GM11168 (cell line): ENCODE data around the gene PEX14.

Source experiments
- in situ Hi-C: fragments of 300-500 bp; cut with MboI; formaldehyde crosslinking; loops from one replicate; pipeline ENCODE4 v1.12.0; 2022; ENCODE audit warnings: low sequenced_read_pairs; ENCODE audit not compliant: unreplicated experiment

Gene PEX14

DNA sequence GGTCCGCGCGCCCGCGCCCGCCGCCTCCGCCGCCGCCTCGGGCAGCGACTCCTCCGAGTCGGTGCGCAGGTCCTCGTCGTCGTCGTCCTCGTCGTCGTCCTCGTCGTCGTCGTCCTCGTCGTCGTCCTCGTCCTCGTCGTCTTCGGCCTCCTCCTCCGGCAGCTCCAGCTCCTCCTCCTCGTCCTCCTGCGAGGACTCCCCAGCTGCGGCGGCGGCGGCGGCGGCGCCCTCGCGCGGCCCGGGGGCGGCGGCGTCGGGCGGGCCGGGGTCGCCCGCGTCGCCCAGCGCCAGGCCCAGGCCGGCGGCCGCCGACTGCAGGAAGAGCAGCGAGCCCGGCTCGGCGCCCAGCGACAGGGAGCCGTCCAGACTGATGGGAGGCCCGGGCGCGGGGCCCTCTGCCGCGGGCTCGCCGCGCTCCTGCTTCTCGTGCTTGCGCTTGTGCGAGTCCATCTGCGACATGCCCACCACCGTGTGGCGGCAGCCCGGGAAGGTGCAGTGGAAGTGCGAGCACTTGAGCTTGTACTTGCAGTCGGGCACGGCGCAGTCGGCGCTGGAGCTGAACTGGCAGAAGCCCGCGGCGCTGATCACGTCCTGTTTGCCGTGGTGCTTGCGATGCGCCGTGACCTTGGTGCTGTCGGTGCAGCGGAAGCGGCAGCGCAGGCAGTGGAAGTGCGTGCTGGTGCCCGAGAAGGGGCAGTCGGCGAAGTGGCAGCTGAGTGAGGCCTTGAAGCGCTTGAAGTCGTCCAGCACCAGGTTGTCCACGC, 164.4 kb downstream of the PEX14 start:
- in situ Hi-C loops: no loop called here

DNA sequence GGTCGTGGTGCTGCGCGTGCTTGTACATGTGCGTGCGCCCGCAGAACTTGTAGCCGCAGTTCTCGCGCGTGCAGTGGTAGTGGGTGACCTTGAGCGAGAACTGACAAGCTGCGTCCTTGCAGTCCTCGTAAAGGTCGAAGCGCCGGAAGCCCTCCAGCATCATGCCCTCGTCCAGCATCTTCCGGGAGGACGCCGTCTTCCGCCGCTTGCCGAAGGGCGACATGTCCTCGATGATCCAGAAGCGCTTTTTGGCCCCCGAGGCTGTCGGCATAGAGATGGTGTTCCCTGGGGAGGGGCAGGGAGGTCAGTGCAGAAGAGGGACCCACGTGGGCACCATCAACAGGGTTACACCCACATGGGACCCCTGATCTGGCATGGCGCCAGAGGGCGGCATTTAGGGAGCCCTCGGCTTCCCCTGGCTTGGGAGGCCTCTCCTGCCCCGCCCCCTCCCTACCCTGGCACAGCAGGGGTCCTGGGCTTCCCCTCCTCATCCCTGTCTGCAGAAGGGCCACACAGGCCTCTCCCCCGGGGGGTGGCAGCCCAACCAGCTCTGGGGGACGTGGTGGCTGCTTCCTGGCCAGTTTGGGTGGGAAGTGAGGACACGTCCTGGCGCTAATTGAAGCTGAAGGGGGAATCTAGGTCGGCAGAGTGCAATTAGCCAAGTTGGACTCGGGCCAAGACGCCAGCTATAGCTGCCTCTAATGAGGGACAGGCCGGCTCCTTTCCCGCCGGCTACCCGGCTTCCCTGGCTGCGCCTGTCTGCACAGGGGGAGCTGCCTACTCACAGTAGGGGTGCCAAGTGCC, 165.2 kb downstream of the PEX14 start:
- in situ Hi-C loops: no loop called here

DNA sequence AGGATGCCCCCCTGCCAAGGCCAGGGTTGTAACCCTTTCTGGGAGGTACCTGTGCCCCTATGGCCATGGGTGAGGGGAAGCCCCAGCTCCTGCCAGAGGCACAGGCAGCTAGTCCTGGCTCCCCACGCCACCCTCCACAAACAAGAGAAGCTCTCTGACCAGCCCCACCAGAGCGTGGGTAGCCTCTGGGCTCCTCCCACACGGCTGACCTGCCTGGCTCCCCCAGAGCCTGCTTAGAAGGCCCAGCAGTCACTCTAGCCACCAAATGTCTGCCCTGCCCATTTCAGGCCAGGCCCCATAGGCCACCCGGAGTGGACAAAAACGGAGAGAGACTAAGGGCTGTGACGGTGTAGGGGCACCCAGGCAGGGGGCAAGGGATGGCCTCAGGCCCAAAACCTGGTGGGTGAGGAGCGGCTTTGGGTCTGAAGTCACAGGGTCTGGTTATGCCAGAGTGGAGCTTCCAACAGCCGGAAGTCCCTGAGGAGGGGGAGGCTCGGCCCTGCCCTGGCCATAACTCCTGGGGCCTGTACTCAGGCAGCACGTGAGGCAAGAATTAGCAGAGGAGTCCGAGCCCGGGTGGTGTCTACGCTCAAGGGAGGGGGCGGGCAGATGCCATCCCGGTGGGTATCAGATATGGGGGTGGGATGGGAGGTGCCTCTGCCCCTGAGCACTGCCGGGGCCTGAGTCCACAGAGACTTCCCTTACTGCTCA, 166.2 kb downstream of the PEX14 start:
- in situ Hi-C loops: no loop called here

DNA sequence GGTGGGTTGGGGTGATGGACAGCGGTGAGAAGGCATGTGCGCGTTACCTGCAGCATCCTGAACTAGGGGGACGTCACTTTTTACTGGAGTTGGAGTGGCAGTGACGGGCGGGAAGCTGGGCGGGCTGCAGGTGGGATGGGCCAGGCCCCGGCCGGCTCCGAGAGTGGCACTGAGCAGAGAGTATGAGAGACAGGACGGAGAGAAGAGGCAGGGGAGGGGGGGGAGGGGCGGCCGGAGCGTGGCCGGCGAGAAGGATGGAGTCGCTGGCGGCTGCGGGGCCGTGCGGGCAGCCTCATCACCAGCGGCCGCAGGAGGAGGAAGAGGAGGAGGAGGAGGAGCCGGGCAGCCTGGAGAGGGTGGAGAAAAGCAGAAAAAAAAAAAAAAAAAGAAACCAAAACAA, 167.2 kb downstream of the PEX14 start:
- in situ Hi-C loops: no loop called here

DNA sequence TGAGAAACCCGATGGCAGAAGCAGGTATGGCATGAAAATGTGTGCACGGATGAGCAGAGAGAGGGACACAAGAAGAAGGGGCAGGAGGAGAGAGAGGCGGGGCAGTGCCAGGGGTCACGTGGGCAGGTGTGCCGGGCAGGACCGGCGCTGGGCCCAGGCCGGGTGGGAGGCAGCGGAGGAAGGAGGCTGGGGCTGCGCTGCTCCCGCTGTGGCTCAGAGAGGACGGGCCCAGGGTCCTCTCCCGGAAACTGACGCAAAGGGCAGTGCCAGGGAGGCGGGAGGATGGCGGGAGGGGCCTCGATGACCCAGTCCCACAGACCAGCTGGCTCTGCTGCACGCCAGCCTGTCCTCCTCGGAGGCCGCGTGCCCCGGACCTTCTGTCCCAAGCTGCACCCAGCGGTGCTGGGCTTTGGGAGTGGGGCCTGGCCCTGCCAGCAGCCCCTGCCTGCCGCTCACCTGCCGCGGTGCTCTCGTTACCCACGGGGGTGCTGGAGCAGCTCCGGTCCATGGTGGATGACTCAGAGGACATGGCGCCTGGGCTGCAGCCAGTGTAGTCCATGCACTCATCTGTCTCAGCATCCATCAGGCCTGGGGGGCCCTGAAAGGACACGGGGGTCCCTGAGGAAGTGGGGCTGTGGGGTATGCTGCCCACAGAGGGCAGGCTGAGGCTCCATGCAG, 167.8 kb downstream of the PEX14 start:
- in situ Hi-C loops: no loop called here

DNA sequence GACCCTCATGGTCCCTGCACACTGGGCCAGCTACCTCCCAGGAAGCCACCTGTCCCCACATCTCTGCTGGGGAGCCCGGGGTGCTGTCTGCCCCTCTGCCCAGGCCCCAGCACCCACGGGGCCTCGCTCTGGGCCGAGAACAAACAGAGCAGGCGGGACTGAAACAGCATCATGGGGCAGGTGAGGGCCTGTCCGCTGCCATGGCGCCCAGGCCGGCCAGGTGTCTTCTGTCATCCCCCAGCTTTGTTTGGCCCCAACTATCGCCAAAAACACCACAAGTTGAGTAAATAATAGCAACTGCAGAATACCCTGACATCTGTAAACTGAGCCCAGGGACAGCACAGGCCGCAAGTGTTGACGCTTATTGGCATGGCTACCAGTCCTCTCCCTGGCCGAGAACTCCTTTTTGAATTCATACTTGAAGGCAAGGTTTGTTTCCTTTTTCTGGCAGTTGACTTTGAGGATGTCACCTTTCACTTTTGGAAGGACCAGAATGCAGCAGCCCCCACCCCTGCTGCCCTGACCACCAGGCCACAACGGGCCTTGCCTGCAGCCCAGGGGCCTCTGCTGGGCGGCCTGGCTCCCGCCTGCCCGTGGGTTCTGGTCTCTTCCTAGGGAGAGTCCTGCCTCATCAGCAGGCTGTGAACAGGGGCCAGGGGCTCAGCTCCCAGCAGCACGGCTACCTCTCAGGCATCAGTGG, 169.0 kb downstream of the PEX14 start:
- in situ Hi-C loops: no loop called here

DNA sequence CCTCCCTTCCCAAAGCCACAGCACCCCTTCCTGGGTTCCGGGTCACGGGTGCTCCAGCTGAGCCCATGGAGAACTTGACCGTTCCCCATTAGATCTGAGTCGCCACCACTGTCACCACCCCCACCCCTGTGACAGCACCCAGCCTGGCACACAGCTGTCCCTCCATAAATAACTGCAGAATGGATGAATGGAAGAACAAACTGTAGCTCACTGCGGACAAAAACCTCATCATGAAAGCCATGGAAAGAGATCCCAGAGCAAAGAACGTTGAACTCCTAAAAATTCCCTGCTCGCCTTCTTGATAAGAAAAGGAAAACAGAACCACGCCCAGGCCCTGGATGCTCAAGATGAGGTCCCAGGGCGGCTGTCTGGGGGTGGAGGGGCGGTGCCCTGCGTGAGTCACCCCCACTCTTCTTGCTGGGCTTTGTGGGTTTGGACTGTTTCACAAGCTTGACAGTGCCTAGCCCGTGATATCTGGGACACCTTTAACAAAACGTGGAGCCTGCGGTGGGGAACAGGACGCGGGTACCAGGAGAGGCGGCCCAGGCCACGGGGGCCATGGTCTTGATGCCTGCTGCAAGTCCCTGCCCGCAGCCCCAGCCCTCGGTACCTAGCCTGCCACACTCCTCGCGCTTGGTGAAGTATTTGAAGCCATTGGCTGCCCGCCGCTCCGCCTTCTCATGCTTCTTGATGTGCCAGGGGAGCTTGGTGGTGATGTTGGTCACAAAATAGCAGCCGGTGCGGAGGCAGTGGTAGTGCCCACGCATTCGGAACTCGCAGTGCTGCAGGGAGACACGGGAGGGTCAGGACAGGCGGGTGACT, 169.8 kb downstream of the PEX14 start:
- in situ Hi-C loops: no loop called here

DNA sequence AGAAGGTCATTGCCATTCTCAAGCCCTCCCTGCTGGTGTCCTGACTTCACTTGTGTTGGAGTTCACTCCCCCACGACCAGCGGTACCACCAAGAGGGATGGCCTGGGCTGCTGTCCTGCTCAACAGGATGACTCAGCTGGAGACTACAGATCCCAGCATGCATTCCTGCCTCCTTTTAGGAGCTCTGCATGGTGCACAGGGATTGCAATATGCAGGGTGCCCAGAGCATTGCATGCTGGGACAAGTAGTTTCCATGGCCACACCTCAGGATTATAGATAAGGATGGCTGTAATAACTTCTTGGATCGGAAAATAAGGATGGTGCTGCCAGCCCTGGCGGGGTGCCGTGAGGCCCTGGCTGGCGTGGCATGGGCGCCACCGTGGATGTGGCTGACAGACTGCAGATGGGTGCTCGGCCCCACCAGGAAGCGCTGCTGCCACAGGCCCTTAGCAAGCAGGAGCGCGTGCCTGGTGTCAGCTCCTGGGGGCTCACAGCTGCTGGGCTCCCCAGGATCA, 171.7 kb downstream of the PEX14 start:
- in situ Hi-C loops: no loop called here

DNA sequence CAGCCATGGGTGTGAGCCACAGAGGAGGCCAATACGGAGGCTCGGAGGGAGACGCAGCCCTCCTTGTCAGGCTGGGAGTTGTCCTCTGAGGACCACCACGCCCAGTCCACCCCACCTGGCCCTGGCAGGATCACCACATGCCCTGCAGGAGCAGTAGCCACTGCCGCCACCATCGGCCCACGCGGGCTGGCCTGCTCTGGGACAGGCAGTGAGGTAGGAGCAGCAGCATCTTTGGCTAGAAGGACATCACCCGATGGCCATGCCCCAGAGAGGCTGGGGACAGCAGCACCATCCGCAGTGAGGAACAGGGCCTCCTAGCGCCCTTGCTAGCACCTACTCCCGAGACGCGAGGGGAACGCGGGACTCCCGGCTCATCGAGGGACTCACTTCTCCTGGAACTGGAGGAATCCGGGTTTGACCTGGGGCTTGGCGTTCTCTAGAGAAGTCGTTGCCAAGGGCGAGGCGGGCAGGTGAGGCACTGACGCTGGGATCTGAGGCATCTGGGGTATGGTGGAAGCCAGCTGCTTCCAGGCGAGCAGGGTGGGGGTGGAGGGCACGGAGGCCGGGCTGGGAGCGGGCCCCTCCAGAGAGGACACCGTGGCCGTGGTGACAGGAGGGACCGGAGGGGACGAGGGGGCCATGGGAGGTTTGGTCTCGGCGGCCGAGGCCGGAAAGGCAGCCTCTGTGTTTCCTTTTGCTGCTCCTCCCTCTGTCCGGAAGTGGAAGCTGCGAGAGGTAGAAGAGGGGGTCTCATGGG, 172.8 kb downstream of the PEX14 start:
- in situ Hi-C loops: no loop called here

DNA sequence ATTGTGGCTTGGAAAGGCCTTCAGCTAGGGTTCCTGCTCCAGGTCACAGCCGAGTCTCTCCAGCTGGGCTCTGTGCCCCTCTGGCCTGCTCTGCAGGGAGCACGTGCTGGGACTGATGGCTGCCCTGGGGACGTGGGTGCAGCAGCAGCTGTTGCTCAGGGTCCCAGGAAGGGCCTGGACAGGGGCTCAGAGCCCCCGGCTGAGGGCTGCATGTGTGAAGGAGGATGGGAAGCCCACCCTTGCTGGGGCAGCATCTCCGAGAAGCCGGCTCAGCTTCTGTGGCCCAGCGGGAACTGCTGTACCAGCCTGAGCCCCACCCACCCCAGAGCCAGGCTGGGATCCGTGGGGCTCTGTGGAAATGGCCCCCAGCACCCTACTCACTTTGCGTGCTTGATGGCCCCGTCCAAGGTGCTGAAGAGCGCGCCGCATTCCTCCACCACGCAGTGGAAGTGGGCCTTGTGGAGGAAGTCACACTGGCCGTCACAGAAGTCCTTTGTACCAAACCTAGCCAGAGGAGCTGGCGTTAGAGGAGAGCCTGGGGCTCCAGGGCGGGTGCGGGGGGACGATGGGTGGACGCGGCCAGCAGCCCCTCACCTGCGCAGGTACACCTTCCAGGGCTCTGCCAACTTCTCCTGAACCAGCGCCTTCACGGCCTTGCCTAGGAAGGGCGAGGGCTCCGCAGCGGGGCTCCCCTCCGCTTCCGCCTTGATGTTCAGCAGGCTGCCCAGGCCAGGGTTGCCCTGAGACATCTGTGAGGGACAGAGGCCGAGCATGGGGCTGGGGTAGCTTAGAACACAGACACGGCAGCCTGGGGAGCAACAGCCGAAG, 174.2 kb downstream of the PEX14 start:
- in situ Hi-C loops: no loop called here

DNA sequence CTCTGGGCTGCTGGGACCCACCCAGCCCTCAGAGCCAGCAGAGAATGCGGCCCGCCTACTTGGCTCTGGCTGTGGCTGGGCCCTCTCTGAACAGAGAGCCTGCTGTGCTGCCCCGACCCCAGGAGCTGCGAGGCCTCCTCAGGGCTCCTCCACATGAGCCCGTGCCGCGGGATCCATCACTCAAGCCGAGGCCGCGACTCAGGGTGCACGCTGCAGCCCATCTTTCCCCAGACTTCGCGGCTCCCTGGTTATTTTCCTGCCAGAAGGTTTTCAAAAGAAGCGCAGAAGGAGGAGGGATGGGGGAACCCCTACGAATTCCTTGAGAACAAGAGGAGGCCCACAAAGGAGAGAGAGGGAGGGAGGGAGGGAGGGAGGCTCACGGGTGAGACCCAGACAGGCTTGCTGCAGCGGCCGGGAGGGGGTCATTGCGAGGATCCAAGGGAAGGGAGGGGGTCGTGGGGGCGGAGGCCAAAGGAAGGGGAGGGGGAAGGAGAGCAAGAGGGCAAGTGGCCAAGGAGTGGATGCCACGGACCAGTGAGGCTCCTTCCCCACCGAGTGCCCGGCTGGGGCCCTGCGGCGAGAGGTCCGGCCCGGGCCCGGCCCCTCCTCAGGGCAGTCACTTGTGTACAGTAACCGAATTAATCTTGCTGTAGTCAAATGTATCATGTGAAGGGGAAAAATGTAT, 174.9 kb downstream of the PEX14 start:
- in situ Hi-C loops: no loop called here

DNA sequence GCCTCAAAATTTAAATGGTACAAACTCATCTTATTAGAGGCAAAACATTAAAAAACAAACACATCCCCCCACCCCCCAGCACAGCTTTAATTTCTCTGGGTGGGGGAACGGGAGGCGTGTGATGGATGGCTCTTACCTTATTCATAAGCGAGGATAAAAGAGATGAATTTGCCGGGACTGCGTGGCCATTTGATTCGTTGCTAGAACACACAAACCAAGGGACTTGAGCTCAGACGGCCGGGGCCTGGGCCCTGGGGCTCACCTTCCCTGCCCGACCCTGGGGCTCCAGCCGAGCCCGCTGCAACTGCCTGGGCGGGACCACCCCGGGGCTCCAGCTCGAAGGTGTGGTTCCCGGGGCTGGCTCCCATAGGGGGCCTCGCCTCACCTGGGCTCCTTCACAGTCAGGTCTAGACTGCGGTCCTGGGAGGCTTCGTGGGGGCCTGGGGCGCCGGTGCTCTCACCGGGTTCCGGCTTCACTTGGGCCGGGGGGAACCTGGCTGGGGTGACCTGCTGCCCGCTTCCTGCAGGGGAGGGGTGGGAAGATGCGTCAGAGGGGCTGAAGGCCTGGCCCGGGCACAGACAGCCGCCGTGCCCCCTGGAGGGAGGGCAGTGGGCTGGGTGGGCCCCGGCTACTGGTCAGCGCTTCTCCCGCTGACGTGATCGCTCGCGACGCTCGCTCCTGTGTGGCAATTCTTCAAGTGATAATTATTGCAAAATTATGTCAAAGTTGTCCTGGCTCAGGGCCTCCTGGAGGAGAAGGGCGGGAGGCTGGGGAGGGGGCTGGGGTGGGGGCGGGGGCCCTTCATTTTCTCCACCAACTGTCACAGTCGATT, 176.0 kb downstream of the PEX14 start:
- in situ Hi-C loops: no loop called here

DNA sequence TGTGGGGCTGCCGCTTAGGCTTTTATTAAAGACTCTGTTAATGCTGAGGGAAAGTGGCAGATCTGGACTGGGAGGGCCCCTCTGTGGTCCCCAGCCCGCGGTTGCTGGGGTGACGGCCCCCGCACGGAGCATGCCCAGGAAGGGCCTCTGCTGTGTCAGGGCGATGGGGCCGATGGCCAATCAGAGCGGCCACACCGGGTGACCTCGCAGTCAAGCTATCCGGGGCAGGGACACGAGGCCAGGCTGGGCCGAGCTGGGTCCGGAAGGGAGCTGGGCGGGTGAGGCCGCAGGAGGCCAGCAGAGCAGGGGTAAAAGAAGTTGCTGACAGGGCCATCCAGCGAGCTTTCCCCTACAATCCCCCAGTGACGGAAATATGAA, 176.6 kb downstream of the PEX14 start:
- in situ Hi-C loops: no loop called here

DNA sequence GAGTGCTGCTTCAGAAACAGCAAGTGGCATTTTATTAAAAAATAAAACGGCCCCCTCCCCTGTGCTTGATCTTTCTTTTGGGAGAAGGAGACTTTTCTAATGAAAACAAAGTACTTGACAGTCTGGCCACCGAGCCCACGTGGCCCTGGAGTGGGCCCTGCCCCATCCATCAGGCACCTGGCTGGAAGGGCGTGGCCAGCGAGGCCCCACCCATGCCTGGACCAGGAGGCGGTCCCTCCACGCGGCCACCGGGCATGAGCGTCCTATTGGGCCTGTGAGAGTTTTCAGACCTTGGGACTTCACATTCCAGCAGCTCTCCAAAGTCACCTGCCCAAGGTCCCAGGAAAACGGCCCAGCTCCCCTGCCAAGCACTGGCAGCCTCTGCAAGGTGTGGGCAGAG, 177.0 kb downstream of the PEX14 start:
- in situ Hi-C loops: no loop called here

DNA sequence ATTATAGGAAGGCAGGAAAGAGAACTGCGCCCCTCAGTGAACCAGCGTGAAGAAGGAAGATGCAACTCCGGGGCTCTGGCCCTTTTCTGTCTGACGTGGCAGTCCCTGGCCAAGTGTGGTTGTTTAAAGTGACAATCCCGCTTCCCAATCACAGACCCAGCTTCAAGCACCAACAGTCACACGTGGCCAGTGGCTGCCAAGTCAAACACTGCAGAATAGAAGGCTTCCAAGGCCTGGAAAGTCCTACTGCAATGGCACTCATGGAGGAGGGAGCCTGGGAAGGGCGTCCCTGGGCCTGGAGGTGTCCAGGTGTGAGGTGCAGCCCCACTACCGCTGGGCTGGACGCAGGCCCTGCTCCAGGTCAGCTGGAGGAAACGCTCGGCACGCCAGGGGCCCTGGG, 177.9 kb downstream of the PEX14 start:
- in situ Hi-C loops: no loop called here
